Measurements from ENCODE around the gene H3-3A.

H3-3A gene

DNA sequence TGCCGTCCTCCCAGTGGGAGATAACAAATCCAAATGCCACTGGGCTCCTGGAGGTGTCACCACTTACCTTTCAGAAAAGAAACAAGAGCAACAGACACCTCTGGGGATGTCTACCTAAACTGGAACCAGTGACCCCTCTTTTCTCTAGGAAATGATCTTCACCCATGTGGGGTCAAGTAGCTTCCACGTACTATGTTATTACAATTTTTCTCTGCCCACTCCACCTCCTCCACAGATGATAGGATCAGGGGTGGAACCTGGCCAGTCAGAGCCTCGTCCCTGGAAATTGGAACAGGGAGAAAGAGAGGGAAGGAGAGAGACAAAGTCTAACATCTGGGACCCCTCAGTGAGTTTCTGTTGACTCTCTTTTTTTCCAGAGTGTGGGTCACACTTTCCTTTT lies 50.1 kb downstream of the H3-3A start:
- DNase-seq: no peak

DNA sequence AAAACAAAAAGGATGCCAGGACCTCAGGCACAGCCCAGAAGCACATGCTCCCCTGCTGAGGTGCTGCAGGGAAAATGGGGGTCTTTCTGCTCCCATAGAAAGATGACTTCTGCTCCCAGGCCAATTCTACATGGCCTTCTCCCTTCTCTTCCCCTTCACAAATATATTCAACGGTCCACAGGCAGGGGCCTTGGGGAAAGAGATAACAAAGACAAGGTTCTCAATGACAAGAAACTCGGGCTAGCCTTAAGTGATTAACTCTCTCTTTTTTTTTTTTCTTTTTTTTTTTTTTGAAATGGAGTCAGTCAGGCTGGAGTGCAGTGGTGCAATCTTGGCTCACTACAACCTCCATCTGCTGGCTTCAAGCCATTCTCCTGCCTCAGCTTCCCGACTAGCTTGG lies 54.2 kb downstream of the H3-3A start:
- no peak for DNase-seq

DNA sequence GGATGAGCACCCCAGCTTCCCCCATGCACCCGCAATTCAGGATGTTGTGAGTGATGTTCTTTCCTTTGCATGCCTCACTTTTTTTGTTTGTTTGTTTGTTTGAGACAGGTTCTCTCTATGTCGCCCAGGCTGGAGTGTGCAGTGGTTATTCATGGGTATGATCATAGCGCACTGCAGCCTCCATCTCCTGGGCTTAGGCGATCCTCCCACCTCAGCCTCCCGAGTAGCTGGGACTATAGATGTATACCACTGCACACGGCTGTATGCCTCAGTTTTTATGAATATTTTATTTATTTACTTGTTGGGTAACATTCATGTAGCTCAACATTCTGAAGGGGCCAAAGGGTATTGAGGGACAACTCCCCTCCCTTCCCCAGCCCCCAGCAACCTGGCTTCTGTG lies 54.8 kb downstream of the H3-3A start:
- DNase-seq: no peak

DNA sequence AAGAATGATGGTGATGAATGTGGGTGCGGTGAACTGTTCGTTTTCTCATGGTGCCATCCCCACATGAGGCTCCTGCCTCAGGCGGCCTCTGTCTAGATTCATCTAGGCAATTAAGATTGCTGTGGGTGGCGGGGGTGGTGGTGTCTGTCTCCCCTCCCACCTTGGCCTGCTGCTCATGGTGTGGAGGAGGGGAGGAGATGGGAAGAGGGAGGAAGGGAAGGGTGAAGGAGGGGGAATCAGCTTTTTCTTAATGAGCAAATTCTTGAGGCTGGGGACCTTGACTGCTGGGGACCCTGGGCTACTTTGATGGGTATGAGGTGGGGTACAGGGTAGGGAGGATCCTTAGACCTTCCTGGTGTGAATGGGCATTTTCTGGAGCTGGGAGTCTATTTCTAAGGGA lies 55.8 kb downstream of the H3-3A start:
- no peak for DNase-seq

DNA sequence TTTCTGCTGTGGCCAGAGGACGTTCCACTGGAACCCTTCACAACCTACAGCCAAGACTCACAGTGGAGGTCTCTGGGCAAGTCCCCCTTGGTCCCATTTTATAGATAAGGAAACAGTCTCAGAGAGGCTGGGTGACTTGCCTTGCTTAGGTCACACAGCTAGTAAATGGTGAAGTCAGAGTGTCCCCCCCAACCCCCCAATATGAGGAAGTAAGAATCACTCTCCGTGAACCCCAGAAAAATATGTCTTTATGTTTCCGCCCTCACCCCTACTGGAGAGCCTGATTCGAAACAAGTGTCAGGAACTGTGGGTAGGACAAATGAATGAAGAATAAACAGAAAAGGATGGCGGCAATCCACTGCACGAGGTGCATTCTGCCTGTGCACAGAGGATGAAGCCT lies 56.7 kb downstream of the H3-3A start:
- DNase-seq: no peak

DNA sequence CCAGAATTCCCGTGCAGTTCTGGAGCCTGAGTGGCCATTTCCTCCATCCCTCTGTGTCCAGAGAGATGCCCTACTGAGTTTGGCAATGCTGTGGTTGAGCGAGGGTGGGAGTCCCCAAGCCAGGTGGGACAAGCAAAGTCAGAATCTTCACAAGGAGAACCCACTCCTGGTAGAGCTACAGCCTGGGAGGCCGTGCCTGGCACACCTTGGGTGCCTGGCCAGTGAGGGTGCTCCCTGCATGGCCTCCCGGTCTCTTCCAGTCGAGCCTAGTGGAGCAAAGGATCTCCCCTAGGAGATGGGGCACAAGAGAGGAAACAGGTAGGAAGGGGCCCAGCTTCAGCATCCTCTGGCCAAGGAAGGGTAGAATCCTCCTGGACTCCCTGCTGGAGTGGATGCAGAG lies 57.9 kb downstream of the H3-3A start:
- no peak for DNase-seq

DNA sequence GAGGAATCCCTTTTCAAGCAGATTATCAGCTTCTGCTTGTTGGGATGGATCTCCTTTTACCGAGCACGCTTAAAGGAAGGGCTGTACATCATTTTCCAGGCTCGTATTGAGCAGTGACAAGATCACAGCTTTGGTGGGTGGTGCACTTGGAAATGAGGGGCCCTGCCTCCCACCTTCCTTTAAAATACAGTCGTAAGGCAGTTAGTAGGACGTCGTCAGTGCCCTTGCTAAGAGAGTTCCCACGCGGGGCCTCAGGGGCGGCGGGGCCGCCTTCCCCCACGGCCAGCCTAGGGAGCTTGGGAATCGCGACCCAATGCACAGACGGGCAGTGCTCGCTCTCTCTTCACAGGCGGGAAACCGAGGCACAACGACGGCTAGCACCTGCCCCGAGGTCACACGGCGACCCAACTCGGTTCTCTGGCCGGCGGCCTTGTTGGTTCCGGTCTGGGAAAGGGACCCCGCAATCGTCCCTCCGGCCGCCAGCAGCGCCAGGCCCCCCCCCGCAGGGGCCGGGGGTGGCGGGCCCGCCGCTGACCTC lies 58.6 kb downstream of the H3-3A start:
- no peak for DNase-seq

Measured in CD4-positive, alpha-beta T cell treated with Interleukin-17A for 4 hours (primary cell).